ENCODE measurements around the gene MRPL45.

Gene MRPL45

DNA sequence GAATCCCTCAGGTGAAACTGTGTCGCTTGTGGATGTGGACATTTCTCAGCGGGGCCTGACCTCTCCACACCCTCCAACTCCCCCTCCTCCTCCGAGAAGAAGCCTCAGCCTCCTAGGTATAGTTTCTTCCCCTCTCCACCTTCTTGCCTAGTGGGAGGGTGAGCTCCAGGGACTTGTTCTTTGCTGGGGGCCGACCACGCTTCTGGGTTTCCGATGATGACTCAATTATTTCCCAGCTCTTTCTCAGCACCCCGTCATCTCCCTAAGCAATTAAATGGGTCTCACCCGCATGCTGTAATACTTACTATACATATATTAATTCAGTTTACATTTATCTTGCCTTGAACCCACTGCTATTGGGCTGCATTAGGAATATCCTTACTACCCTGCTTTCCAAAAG, 67.8 kb downstream of the MRPL45 start:
- H3K4me3 Mint-ChIP-seq = no peak overlapping the region
- no peak overlapping the region for H3K27ac Mint-ChIP-seq
- TF ChIP-seq, protein P1, sequence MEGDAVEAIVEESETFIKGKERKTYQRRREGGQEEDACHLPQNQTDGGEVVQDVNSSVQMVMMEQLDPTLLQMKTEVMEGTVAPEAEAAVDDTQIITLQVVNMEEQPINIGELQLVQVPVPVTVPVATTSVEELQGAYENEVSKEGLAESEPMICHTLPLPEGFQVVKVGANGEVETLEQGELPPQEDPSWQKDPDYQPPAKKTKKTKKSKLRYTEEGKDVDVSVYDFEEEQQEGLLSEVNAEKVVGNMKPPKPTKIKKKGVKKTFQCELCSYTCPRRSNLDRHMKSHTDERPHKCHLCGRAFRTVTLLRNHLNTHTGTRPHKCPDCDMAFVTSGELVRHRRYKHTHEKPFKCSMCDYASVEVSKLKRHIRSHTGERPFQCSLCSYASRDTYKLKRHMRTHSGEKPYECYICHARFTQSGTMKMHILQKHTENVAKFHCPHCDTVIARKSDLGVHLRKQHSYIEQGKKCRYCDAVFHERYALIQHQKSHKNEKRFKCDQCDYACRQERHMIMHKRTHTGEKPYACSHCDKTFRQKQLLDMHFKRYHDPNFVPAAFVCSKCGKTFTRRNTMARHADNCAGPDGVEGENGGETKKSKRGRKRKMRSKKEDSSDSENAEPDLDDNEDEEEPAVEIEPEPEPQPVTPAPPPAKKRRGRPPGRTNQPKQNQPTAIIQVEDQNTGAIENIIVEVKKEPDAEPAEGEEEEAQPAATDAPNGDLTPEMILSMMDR (IDR thresholded peaks at IDR 0.05) = no peak
- H3K4me1 Mint-ChIP-seq = peaks cover 7% of the 10 kb centered on the region
- DNase-seq = no peak
- H3K36me3 Mint-ChIP-seq (ENCODE audit: low read depth) = peaks cover 31% of the 10 kb centered on the region
- H3K9me3 Mint-ChIP-seq = no peaks in the 10 kb centered on the region
- H3K27me3 Mint-ChIP-seq (ENCODE audit: low read depth, poor library complexity) = no peaks in the 10 kb centered on the region

DNA sequence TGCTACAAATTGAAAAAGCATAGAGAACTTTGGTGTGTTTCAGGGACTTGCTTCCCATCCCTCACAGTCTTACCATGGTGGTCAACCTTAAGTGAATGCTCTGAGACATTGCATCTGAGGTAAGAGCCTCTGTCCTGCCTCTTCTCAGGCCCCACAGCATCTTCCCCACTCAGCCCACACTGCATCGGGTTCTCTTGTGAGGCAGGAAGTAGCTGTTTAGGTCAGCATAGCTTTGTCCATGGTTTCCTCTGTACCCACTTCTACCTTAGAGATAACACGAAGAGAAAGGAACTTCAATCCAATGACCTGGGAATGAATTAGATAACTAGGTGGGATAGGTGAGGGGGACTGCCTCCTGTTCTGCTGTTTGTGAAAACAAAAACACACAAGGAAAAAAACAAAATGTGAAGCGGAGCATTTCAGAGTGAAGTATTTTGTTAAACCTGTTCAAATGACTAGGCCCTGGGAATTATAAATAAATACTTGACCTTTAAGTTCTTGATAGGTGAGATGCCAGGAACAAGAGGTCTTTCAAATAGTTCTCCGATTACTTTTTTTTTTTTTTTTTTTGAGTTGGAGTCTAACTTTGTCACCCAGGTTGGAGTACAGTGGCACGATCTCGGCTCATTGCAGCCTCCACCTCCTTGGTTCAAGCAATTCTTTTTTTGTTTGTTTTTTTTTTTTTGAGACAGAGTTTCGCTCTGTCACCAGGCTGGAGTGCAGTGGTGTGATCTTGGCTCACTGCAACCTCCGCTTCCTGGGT, 72.3 kb downstream of the MRPL45 start:
- Mint-ChIP-seq H3K9me3 (no peaks in the 10 kb centered on the region), H3K27ac (peak overlapping the region; percentile 59), H3K4me1 (no peaks in the 10 kb centered on the region), H3K36me3 (ENCODE audit: low read depth) (peaks cover 55% of the 10 kb centered on the region), H3K4me3 (no peak overlapping the region), H3K27me3 (ENCODE audit: low read depth, poor library complexity) (no peaks in the 10 kb centered on the region)
- no peak for DNase-seq
- TF ChIP-seq, protein P1 (IDR thresholded peaks at IDR 0.05) = no peak
